Subcutaneous abdominal adipose tissue (tissue), 5 donors: ENCODE results near the gene SPAG17.

Experiments used
- H3K27ac ChIP-seq: one replicate; pipeline ENCODE4 v1.7.0; 2013; ENCODE audit warnings: low read depth, mild to moderate bottlenecking, inconsistent platforms, low read length, moderate library complexity
- H3K27me3 ChIP-seq, 5 donors: one replicate each; pipeline ENCODE4 v1.7.0; 2013; ENCODE audit warnings: low read length in 5 of 5, inconsistent platforms in 1 of 5; ENCODE audit not compliant: control insufficient read depth in 5 of 5, insufficient read depth in 4 of 5
- H3K36me3 ChIP-seq, 5 donors: one replicate each; pipeline ENCODE4 v1.7.0; 2013; ENCODE audit warnings: low read length in 5 of 5; ENCODE audit not compliant: control insufficient read depth in 5 of 5, insufficient read depth in 5 of 5
- H3K4me1 ChIP-seq, 5 donors: one replicate each; pipeline ENCODE4 v1.7.0; 2013; ENCODE audit warnings: low read length in 5 of 5, mild to moderate bottlenecking in 3 of 5, moderate library complexity in 1 of 5; ENCODE audit not compliant: control insufficient read depth in 5 of 5, insufficient read depth in 5 of 5
- H3K4me3 ChIP-seq, 5 donors: one replicate each; pipeline ENCODE4 v1.7.0; 2013; ENCODE audit warnings: low read length in 5 of 5, low read depth in 1 of 5
- H3K9ac ChIP-seq, 5 donors: one replicate each; pipeline ENCODE4 v1.7.0; 2013; ENCODE audit warnings: low read length in 5 of 5, mild to moderate bottlenecking in 4 of 5, moderate library complexity in 3 of 5
- H3K9me3 ChIP-seq, 5 donors: one replicate each; pipeline ENCODE4 v1.7.0; 2013; ENCODE audit warnings: low read length in 5 of 5; ENCODE audit not compliant: control insufficient read depth in 5 of 5
- donor health status: healthy.
- donor health status: healthy.
- donor health status: healthy.
- donor health status: healthy.
- donor health status: healthy.

The SPAG17 gene

DNA sequence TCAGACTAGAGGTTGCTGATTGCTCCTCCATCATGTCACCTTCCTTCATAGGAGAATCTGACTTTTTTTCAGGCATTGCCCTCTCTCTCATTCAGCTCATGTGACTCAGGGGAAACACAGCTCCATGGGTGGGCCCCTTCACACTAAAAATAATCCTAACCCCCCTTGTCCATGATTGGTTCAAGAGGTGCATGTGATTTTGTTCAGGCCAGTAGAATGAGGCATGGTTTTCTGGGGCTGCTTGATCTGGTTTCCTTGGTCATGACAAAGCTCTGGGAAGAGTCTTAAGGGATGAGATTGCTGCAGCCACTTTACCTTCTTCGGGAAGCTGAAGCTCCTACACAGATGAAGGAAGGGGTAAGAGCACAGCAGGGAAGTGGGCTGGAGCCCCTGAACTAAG lies 56.3 kb downstream of the SPAG17 start:
- H3K36me3 ChIP-seq, result no peaks in the 10 kb centered on the region
- no peaks in the 10 kb centered on the region for H3K9me3 ChIP-seq
- no peak overlapping the region for H3K9ac ChIP-seq
- H3K4me1 ChIP-seq, result peaks cover 0 to 8% (median 0%) of the 10 kb centered on the region in 5 donors
- no peak overlapping the region for H3K27ac ChIP-seq
- H3K4me3 ChIP-seq, result no peak overlapping the region
- H3K27me3 ChIP-seq, result no peaks in the 10 kb centered on the region

- Histone ChIP-seq H3K36me3 (no peaks in the 10 kb centered on the region), H3K4me1 (peaks cover 0 to 50% (median 32%) of the 10 kb centered on the region in 5 donors), H3K27me3 (no peaks in the 10 kb centered on the region), H3K9me3 (no peaks in the 10 kb centered on the region), H3K4me3 (no peak overlapping the region), H3K9ac (no peak overlapping the region), H3K27ac (no peak overlapping the region)
Measured at GRCh38 chr1:118124064-118124463, 61.0 kb downstream of the SPAG17 start.

GRCh38 chr1:118123116-118123839 lies 61.8 kb downstream of the SPAG17 start:
- Histone ChIP-seq H3K27ac (peak overlapping the region; percentile 93), H3K4me1 (peaks cover 0 to 58% (median 40%) of the 10 kb centered on the region in 5 donors), H3K9me3 (no peaks in the 10 kb centered on the region), H3K36me3 (no peaks in the 10 kb centered on the region), H3K4me3 (no peak overlapping the region), H3K27me3 (no peaks in the 10 kb centered on the region), H3K9ac (peak overlapping the region in 2 of 5 donors; percentile 20 to 51)

- Histone ChIP-seq H3K4me3 (peak overlapping the region in 1 of 5 donors; percentile 56), H3K9ac (peak overlapping the region in 2 of 5 donors; percentile 20 to 84), H3K27me3 (no peaks in the 10 kb centered on the region), H3K36me3 (no peaks in the 10 kb centered on the region), H3K27ac (peak overlapping the region; percentile 93), H3K4me1 (peaks cover 3 to 66% (median 49%) of the 10 kb centered on the region in 5 donors), H3K9me3 (no peaks in the 10 kb centered on the region)
Measured at GRCh38 chr1:118122234-118123004, 62.6 kb downstream of the SPAG17 start.

DNA sequence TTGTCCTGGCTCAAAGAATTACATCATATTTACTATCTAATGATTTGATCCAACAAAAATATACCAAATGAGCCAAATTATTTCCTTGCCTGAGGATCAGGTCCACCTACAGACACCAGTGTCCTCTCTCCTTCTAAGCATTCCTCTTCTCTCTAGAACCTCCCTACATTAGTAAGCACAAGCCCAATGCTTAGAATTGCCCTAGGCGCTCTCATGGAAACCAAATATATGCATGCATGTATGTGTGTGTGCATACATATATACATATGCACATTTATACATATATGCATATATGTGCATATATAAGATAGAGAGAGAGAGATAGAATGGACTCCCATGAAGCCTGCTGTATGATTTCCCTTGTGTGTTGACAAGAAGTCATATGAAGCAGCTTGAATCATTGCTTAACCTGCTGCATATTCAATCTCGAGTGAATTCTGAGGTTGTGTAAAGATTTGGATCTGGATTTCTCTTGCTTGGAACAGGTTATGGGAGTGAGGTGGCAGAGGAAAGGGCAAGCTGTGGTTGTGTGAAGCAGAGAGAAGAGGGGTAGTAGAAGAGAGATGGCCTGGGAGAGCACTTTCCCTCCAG lies 66.1 kb downstream of the SPAG17 start:
- Histone ChIP-seq H3K27ac (peak overlapping the region; percentile 93), H3K36me3 (no peaks in the 10 kb centered on the region), H3K4me3 (no peak overlapping the region), H3K9me3 (no peaks in the 10 kb centered on the region), H3K27me3 (no peaks in the 10 kb centered on the region), H3K4me1 (peaks cover 8 to 78% (median 67%) of the 10 kb centered on the region in 5 donors), H3K9ac (peak overlapping the region in 3 of 5 donors; percentile 11 to 92 (median 64))

GRCh38 chr1:118118469-118118868 lies 66.6 kb downstream of the SPAG17 start:
- Histone ChIP-seq H3K9ac (peak overlapping the region in 2 of 5 donors; percentile 57 to 92), H3K9me3 (no peaks in the 10 kb centered on the region), H3K27ac (peak overlapping the region; percentile 93), H3K4me3 (no peak overlapping the region), H3K4me1 (peaks cover 8 to 77% (median 66%) of the 10 kb centered on the region in 5 donors), H3K36me3 (no peaks in the 10 kb centered on the region), H3K27me3 (no peaks in the 10 kb centered on the region)

DNA sequence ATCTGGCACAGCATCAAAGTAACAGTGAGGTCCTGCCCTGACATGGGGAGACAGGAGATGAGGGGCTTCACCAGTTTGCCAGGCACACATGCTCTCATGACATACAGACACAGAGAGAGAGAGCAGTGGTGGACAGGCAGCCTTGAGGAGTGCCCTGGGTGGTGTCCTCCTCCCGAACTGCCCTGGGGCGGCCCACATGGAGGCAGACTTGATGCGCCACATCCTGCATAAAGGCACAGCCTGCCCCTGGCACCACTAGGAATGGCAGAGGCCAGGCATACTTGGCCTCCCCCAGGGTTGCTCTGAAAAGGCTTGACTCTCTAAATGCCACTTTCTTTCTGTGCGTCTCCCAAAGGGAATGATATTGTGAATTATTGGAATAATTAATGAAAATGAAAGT lies 67.5 kb downstream of the SPAG17 start:
- Histone ChIP-seq H3K4me3 (no peak overlapping the region), H3K27ac (peak overlapping the region; percentile 93), H3K36me3 (no peaks in the 10 kb centered on the region), H3K9ac (peak overlapping the region in 4 of 5 donors; percentile 13 to 92 (median 48)), H3K4me1 (peaks cover 8 to 71% (median 58%) of the 10 kb centered on the region in 5 donors), H3K27me3 (no peaks in the 10 kb centered on the region), H3K9me3 (no peaks in the 10 kb centered on the region)

- Histone ChIP-seq H3K36me3 (no peaks in the 10 kb centered on the region), H3K9ac (peak overlapping the region in 4 of 5 donors; percentile 11 to 57 (median 26)), H3K27me3 (no peaks in the 10 kb centered on the region), H3K4me3 (no peak overlapping the region), H3K9me3 (no peaks in the 10 kb centered on the region), H3K27ac (peak overlapping the region; percentile 93), H3K4me1 (peaks cover 8 to 64% (median 53%) of the 10 kb centered on the region in 5 donors)
Measured at GRCh38 chr1:118116909-118117308, 68.1 kb downstream of the SPAG17 start.

DNA sequence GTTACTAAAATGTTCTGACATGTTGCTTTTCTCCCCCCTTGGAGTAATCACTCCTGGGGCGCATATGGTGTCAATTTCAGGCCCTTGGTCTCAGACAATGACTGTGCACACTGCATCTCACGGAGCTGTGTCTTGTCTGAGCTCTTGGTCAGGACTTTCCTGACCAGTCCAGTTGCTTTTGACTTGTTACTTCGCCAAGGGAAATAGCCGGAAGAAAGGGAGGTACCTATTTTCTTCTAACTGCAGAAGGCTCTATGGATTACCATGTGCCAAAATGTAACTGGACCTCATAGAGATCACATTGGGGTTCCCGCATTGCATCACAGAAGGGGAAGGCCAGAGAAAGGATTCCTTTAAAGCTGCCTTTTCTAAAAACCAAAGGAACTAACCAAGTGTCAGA lies 68.6 kb downstream of the SPAG17 start:
- Histone ChIP-seq H3K36me3 (no peaks in the 10 kb centered on the region), H3K4me1 (peaks cover 8 to 59% (median 53%) of the 10 kb centered on the region in 5 donors), H3K9ac (peak overlapping the region in 2 of 5 donors; percentile 1 to 10), H3K27me3 (no peaks in the 10 kb centered on the region), H3K27ac (peak overlapping the region; percentile 93), H3K4me3 (no peak overlapping the region), H3K9me3 (no peaks in the 10 kb centered on the region)
